CD4-positive, alpha-beta T cell treated with Interleukin-17A for 4 hours (primary cell): Measurements from ENCODE around the gene ZNF804B.
"Not testable (repeated sequence)": the region's sequence is repeated elsewhere in the genome, so short reads cannot be mapped to it uniquely, and the experiment has no call there.

Experiments used
- DNase-seq: peaks from one replicate; pipeline ENCODE4 v3.0.0-alpha.2; 2020; ENCODE audit warnings: mixed read lengths

ZNF804B gene

GRCh38 chr7:89103564-89103963, 344.1 kb downstream of the ZNF804B start:
- no peak for DNase-seq

- DNase-seq, result no peak
Measured at GRCh38 chr7:89104748-89105685, 345.5 kb downstream of the ZNF804B start.

GRCh38 chr7:89123871-89124270, 364.4 kb downstream of the ZNF804B start:
- DNase-seq, result no peak

- no peak for DNase-seq
Measured at GRCh38 chr7:89129600-89130375, 370.3 kb downstream of the ZNF804B start.

GRCh38 chr7:89133357-89133756, 373.9 kb downstream of the ZNF804B start:
- DNase-seq, result no peak

- no peak for DNase-seq
Measured at GRCh38 chr7:89133819-89134218, 374.3 kb downstream of the ZNF804B start.

- DNase-seq, result no peak
Measured at GRCh38 chr7:89145801-89146200, 386.3 kb downstream of the ZNF804B start.

GRCh38 chr7:89160107-89160506, 400.6 kb downstream of the ZNF804B start:
- no peak for DNase-seq

DNA sequence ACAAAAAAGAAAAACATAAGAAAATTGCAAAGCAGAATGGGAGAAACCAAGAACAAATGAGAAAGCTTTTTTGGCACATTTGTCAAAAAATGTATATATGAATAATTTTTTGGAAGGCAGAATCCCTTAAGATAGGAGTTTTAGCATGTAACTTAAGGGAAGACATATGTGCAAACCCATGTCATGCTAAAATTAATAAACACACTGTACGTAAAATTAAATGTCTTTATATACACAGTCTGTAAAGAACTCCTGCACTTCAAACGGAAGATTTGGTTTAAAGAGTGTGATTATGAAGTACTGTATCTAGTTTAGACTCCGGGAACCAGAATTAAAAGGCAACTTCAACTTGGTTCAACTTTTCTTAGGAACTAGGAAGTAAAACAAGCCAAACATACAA, 405.9 kb downstream of the ZNF804B start:
- no peak for DNase-seq

DNA sequence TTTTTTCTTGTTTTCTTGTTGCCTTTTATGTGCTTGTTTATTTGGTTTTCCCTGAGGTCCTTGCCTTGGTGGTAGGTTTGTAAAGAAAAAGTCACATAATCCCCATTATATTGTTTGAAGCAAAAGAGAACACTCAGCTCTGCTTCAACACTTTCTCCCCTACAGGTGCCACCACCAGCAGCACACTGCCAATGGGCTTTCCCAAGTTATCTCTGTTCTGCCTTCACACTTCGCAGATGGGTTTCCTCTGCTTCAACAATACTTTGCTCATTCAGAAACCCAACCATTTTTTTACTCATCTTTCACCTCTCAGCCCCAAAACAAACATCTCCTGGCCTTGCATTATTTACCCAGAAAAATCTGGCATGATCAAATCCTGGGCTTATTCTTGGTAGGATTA, 411.1 kb downstream of the ZNF804B start:
- DNase-seq, result no peak

DNA sequence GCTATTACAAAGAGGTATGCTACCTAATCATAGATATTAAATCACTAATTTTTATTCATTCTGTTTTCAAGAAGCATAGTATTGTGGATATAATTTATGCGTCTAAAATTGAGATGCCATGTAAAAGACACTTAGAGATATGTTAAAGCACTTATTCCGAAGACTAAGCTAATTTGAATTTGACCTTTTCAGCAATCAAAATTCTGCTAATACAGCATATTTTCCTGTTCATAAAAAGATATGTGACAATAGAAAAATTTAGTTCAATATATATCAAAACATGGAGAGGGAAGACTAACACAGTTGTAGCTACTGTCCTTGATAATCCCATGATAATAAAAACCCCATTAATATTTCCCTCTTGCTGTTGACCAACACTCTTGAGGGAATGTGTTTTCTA, 422.6 kb downstream of the ZNF804B start:
- DNase-seq, result no peak

- DNase-seq, result no peak
Measured at GRCh38 chr7:89183712-89184111, 424.2 kb downstream of the ZNF804B start.

GRCh38 chr7:89200758-89201157, 441.3 kb downstream of the ZNF804B start:
- no peak for DNase-seq

DNA sequence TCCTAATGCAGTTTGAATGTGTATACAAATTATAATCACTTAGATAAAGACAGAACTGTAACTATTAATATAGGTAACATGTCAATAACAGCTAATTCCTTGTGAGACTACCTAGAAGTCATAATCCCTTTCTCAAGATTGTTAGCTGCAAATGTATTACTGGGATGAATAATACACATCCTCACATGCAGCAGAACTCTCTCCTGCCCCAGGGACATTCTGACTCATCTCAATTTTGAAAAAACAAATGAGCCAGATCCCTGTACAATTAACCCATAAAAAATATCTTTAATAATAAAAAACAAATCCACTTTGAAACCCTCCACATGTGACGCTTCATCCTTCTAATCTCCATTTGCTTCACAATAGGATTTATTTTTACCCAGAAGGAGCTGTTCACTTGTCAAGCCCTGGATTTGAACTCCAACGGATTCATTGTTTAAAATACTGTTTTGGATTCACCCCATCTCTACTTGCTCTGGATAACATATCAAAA, 464.4 kb downstream of the ZNF804B start:
- no peak for DNase-seq

- DNase-seq, result not testable (repeated sequence)
Measured at GRCh38 chr7:89228688-89229171, 469.2 kb downstream of the ZNF804B start.

GRCh38 chr7:89238156-89238555, 478.7 kb downstream of the ZNF804B start:
- DNase-seq, result no peak

GRCh38 chr7:89246196-89246595, 486.7 kb downstream of the ZNF804B start:
- DNase-seq, result no peak

GRCh38 chr7:89247207-89247606, 487.7 kb downstream of the ZNF804B start:
- no peak for DNase-seq

DNA sequence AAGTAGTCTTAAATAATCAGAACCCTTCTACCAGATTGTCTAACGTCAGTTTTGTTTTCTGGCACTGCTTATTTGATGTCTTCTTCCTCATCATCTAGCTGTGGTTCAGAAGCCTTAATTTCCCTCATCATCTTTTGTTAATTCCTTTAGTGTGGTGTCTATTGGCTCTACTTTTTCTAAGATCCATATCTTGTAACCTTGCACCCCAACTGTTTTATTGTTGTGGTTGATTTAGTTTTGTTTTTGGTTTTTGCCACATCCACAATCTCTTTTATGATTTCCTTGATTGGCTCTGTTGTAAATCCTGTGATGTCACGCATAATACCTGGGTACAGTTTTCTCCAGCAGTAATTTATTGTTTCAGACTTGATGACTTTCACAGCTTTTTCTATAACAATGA, 499.6 kb downstream of the ZNF804B start:
- no peak for DNase-seq

- DNase-seq, result no peak
Measured at GRCh38 chr7:89264126-89264525, 504.6 kb downstream of the ZNF804B start.

GRCh38 chr7:89265631-89266030, 506.1 kb downstream of the ZNF804B start:
- no peak for DNase-seq

- no peak for DNase-seq
Measured at GRCh38 chr7:89283302-89283701, 523.8 kb downstream of the ZNF804B start.

GRCh38 chr7:89308535-89308934, 549.0 kb downstream of the ZNF804B start:
- no peak for DNase-seq

DNA sequence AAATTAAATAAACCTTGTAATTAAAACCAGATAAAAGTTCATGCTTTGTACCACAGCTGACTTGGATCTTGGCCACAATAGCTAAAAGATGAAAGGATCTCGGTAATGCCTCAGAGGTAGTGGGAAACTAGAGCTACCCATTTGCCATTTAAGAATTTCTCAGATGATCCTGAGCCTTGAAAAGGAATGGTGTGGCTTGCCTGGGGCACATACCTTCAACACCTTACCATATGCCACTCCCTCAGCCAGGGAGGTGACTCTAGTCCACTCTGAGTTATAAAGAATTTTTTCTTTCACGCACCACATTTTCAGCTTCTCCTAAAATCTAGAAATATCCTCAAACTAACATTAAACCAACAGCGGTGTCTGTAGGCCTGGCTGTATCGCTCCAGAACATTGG, 552.4 kb downstream of the ZNF804B start:
- DNase-seq, result no peak
